TTC549 (cell line): ENCODE measurements around the gene TOM1L1.

ENCODE experiments used
- FAIRE-seq: peaks from 2 replicates; lab custom pipeline; 2012; peaks lifted over from hg19 to GRCh38; lab: Jason Lieb, UNC

The TOM1L1 gene

DNA sequence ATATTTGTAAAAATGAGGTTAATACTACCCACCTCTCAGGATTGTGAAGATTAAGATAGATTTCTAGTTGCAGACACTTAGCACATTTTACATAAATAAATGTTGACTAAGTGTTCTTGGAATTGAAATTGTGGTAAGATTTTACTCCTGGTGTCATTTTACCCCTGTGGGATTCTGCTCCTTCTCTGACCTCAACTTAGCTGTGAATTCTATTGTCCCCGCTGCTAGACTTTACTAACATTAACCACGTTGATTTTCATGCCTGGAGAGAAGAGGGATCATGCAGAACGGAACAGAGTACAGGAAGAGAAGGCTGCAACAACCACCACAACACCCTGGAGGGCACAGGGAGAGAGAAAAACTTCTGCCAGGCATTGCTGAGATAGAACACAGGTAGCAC is 2.1 kb upstream of the TOM1L1 start:
- no peak for FAIRE-seq

DNA sequence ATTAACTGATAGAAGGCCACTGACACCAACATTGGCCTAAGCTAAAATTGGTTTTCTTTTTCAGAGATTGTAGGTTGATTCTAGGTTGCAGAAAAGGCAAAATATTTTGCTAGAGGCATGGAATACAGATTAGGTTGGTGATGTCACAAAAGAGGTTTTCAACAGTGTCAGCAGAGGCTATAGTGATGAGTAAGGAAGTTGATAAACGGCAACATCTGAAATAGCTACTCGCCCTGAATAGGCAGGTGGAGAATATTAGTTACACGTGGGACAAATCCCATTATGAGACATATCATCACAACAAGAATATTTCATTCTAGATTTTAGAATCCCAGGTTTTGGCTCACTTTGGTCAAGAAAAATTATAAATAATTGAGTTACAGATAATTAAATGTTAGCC is 1.5 kb upstream of the TOM1L1 start:
- FAIRE-seq: no peak

DNA sequence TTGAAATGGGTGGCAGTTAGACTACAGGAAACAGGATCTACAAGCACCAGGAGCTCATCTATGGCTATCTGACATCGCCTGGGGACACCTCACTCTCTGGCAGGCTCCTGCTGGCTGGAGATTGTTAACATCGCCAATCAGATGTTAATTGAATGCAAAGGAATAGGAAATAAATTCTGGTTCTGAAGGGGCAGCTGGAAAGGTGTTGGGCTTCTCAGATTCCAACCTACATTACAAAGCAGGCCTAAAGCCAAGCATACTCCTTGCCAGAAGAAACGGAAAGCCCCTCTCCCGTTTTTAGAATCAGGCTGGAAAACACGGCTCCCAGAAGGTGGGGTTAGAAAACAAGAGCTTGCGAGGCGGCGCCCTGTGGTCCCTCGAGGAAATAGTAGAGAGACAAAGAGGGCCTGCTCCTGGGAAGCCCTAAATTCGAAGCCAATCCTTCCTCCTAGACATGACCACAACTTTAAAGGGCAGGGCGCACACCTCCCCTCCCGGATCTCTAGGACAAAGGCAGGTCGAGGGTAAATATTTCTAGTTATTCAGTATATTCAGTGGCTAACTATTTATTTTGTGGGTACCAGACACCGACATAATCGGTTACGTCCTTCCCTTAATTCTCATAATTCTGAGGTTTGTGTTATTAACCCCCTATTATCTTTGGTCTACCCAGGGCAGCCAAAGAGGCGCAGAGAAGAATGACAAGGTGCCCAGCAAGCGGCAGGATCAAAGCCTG is 763 bp upstream of the TOM1L1 start:
- no peak for FAIRE-seq

DNA sequence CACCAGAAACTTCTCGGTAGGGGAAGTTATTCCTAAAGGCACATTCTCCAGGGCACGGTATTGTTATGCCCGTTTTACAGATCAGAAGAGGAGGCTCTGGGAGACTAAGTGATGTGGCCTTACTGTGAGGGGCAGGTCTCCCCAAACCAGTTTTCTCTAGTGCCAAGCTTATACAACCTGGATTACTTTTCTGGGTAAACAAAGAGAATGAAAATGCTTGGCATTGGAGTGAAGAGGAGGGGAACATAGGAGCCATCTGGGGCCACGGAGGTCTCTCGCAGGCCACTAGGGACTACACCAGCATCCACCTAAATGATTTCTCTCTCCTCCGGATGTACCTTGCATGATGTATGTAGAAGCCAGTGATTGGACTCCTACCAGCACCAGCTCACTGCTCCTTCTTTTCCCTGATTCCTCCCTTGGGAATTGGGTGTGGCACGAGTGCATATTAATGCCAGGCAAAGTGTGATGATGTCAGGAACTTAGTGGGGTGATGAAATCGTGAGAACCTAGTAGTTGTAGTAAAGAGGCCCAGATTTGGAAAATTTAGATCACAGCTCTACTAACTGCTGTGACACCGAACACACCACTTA is 674 bp downstream of the TOM1L1 start:
- no peak for FAIRE-seq

DNA sequence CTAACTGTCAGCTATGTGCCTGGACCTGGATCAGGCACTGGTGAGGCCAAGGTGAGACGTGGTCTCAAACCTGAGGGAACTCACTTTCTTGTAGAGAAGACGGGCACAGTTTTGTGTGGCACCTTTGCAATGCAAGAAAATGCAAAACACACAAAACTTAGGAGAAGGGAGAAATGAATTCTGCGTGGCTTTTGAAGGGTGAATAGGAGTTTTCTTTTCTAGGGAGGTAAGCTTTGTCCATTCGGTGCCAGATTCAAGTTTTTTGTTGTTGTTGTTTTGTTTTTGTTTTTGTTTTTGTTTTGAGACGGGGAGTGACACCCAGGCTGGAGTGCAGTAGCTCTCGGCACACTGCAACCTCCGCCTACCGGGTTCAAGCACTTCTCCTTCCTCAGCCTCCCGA is 1.4 kb downstream of the TOM1L1 start:
- FAIRE-seq: no peak

DNA sequence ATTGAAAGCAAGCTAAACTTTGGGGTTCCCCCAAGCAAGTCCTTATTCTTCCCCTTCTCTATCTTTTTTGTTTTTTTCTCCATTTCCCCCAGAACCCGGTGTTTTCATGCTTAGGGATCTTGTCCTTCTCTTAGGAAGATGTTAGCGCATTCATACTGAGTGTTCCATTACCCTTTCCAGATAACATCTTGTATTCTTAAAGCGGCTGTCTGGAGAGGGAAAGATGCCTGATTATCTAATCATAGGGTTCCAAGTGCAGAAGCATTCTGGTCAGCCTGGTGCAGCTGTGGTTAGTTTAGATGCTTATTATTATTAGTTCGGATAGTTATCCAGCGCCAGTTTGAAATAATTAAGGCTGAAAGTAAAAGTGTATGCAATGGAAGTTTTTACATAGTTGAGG is 2.0 kb downstream of the TOM1L1 start:
- no peak for FAIRE-seq

DNA sequence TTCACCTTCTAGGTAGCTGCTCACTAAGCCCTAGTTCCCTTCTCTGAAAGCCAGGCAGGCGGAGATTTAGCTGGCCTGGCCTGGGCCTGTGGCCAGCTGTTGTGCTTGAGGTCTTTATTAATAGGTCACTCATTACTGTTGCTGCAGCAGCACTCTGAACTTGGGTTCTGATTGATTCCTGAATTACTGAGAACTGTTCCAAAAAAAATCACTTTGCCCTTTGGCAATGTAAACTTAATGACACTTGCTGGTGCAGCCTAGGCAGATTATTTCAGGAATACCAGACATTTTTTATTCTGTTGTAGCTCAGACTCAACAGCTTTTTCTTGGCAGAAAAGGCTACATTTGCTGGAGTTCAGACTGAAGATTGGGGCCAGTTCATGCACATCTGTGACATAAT is 2.7 kb downstream of the TOM1L1 start:
- FAIRE-seq: no peak

DNA sequence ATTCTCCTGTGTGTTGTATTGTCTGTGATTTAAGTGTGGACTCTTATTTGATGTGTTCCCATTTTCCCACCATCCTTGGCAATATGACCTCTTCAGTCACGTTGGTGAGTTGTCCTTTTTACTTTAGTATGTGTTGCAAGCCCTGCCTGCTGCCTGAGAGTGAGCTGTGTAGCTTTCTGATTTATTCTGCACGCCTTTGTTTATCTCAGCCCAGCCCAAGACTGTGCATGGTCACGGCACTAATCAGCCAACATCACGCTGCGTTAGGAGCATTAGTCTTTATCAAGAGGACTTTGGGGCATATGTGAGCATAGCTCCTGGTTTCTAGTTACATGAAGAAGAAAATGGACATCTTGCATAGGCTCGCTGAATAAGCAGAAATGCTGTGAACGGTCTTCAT is 6.0 kb downstream of the TOM1L1 start:
- no peak for FAIRE-seq

DNA sequence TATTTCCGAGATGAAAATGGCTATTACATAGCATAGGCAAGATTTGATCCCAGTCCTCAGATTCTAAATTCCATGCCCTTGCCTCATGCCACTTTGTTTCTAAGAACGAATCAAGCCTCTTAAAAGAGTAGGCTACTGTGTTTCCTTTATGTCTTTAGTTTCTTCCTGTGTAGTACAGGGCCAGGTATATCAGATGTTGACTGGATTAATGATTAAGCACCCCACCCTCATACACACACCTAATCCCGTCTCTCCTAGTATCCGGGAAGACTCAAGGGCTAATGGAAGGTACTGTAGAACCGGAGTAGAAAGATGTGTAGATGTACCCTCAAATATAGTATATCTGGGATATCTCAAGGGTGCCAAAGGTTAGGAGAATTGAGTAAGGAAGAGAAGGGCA is 6.7 kb downstream of the TOM1L1 start:
- FAIRE-seq: no peak

DNA sequence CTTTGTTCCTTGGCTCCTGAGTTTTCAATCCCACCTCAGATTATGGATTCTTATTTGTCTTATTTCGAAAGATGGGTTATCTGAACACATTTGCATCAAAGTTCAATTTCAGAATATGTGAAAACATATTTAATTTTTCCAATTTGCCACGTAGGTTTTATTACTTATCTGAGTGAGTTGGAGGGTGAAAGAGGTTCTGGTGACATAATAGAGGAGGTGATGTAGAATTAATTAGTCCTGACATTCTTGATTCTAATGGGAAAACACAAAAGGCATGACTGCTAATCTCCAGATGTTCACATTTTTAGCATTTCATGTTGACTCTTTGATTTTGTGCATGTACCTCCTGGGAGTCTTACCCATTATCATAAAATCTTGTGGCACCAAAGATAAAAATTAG is 9.1 kb downstream of the TOM1L1 start:
- FAIRE-seq: no peak

DNA sequence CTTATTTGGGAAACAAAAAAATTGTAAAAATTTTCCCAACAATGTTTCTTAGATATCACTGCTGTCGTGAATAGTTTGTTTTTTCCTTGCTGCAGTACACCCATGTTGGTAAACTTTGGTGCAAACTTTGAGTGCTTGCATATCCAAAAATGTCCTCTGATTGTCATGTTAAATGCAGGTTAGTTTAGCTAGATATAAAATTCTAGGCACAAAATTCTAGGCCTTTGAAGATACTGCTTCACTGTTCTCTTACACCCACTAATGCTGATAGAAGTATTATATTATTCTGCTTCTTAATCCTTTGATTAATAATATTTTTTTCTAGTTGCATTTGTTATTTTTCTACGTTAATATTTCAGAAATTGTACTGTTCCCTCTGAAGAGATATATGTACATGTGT is 16.1 kb downstream of the TOM1L1 start:
- FAIRE-seq: no peak

DNA sequence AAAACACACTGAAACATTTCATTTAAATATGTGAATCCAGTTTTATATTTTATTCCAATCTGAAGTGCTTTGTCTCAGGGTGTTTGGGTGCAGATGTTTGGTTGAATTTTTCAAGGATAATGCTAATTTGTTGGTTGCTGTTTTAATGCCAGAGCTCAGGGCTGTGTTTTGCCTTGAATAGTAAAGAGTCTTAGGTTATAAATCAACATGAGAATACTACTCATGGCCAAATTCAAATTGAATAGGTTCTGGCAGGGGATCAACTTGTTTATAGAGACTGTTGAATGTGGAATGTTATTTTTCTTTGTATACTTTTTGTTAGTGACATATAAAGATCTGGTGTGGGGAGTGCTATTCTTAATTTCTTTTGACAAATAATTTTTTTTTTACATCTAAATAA is 18.8 kb downstream of the TOM1L1 start:
- no peak for FAIRE-seq

DNA sequence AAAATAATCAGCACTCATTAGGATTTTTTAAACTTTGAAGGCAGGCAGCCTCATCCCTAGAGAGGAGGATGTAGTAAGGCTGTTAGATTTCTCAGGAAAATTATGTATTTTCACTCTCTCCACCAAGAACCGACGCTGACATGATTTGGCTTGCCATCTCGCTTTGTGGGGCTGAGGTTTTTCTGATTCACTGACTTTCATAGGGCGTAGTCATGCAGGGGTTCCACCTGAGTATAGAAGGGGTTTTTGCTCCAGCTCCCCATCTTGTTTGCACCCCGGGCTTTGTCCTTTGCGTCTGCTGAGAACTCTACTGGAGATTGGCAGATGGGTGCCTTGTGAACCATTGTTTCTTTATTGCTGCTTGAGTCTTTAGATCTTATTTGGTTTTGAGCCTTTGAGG is 20.2 kb downstream of the TOM1L1 start:
- no peak for FAIRE-seq

DNA sequence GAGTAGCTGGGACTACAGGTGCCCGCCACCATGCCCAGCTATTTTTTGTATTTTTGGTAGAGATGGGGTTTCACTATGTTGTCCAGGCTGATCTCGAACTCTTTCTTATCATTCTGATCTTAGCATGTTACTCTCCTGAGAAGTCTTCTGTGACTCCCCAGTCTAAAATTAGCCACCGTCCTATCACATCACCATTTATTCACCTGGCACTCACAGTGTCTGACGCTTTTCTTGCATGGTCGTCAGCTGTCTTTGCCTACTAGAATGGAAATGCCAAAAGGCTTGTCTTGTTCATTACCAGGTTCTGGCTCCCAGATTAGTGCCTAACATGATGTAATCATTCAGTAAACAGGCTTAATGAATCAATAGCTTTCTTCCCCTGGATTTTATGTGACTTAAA is 23.8 kb downstream of the TOM1L1 start:
- no peak for FAIRE-seq

DNA sequence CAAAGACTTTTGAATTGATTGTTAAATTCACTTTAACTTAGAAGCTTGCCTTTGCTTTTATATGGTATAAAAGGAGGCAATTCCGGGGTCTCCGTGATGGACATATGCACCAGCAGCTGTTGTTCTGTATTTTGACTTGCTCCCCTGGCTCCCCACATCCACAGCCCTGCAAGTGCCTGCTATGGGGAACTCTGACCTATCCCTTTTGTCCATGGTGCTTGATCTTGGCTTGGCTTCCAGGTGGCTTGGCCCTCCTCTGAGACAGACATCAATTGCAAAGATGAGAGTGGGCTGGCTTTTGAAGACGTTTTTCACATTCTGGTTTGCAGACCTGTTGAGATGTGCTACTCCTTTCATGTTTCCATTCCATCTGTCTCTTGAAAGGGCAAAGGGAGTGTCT is 26.9 kb downstream of the TOM1L1 start:
- FAIRE-seq: no peak

DNA sequence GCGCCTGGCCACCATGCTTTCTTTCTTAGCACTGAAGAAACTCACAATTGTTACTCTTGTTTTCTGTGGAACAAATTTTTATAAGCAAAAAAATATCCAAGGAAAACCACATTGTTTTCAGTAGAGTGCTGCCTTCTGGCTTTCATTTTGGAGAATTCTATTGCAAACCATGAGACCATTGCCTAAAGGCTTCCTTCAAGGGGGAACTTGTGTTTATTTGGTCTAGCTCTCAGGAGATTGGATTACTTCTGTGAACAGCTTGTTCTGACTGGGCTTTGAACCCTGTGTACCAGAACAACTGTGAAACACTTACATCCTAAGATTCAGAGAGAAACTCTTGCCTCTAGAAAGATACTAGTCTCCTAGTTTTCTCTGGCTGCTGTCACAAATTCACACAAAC is 32.1 kb downstream of the TOM1L1 start:
- FAIRE-seq: no peak

DNA sequence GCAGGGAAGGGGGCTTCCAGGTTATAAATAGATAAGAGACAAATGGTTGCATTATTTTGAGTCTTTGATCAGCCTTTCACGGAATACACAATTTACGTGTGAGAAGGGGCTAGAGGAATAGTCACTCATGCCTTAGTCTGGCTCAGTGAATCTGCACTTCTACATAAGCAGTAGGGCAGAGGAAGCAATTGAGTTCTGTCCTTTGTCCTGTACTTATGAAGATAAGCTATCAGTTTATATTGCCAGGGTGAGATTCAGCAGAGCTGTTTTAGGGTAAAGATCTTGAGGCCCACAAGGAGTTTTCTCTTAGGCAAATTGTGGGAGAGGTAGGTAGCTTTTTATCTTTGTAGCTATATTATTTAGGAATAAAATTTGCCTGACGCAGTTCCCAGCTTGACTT is 33.3 kb downstream of the TOM1L1 start:
- FAIRE-seq: no peak

DNA sequence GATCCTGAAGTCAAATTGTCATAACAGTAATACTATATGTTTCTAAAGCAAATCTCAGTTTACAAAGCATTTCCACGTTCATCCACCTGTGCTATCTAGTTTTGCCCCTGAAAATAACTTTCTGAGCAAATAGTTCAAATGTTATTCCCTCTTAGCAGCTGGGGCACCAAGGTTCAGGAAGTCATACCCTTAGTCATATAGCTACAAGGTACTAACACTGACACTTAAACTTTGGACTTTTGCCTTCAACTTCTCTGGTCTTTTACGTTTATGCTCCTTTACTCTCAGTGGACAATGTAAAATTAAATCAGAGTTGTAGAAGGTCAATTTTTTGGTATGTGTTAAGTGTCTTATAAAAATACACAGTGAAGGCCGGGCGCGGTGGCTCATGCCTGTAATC is 34.8 kb downstream of the TOM1L1 start:
- no peak for FAIRE-seq

DNA sequence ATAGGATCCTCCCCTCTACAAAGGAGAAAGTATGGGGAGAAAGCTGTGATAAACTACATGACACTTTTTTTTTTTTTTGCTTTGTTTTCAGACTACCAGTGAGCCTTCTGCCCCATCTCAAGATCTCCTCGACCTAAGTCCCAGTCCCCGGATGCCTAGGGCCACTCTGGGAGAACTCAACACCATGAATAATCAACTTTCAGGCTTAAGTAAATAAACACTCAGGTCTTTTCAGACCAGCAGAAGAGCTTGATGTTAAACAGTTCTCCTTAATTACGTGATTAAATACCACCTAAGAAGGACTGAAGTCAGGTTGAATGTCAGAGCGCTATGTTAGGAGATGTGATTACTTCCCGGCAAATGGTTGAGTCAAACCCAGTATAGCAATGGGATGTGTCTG is 36.4 kb downstream of the TOM1L1 start:
- FAIRE-seq: no peak

DNA sequence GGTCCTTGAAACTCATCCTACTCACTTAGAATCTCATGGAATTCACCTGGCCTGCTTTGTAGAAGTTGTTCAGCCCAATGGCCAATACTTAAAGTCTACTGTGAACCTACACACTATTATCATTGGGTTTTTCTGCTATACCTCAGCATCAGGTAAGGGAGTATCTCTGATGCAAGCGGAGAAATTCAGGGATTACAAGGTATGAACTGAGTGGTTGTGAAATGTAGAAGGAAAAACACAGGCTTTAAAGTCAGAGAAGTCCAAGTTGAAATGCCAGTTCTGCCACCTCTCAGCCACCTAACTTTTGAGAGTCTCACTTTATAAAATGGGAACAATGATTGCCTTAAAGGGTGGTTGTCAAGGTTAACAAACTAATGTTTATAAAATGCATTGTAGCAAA is 36.8 kb downstream of the TOM1L1 start:
- FAIRE-seq: no peak

DNA sequence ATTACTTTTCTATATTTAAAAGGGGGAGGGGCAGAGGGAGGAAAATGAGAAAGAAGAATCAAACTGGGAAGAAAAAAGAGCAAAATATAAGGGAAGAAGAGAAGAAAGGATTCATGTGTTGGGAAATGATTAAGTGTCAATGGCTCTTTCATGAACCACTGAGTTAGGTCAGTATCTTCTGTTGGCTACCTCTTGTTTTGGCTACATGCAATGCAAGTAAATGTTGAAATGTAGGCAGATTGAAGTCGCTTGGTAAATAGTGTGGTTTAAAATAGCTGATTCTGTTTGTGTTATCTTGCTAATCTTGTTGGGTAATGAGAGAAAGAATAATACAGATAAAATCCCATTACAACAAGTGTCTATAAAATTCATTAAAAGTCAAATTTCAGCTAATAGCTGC is 40.6 kb downstream of the TOM1L1 start:
- no peak for FAIRE-seq

DNA sequence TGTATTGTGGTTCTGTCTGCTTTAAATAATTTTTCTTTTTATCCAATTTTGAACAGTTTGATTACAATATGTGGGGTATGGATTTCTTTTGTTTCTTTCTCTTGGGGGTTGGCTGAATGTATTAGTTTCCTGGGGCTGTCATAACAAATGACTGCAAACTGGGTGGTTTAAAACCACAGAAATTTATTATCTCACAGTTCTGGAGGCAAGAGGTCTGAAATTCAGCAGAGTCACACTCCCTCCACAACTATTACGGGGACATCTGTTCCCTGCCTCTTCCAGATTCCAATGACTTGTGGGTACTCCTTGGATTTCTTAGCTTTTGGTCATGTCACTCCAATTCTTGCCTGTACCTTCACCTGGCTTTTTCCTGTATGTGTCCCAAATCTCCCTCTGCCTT is 44.1 kb downstream of the TOM1L1 start:
- no peak for FAIRE-seq

DNA sequence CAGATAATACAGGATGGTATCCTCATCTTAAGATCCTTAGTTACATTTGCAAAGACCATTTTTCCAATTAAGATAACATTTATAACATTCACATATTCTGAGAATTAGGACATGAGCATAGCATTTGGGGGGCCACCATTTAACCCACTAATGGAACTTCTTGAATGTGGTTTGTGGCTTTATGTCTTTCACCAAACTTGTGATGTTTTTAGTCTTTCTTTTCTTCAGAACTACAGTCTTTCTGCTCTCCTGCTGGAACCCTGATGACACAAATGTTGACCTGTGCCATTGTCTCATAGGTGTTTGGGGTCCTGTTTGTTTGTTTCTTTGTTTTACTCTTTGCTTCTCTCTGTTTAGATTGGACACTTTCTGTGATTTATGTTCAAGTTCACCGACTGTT is 44.6 kb downstream of the TOM1L1 start:
- no peak for FAIRE-seq

DNA sequence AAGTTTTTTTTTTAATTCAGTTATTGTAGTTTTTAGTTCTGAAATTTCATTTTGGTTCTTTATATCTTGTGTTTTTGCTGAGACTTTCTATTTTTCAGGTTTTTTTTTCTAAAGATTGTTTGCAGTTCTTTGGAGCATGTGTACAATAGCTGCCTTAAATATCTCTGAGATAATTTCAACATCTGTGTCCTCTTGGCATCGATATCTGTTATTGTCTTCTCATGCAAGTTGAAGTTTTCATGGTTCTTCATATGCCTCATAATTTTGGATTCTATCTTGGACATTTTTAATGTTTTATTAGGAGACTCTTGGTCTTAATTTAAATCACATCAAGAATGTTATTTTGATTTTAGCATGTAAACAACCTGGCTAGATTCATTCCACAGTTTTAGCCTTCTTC is 45.0 kb downstream of the TOM1L1 start:
- no peak for FAIRE-seq

DNA sequence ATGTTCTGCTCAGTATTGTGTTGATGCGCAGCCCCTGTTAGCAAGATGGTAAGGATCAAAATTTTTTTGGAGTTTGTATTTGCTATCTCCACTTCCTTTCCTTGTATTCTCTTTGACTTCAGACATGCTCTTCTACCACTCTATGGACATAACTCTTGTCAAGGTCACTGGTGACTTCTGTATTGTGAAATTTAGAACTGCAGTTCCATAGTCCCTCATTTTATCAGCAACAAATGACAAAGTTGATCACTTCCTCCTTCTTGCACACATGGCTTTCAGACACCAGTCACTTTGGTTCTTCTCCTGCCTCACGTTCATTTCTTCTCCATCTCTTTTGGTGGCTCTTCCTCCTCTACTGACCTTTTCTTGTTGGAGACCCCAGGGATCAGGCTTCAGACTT is 46.7 kb downstream of the TOM1L1 start:
- FAIRE-seq: no peak
